Loucy (cell line): ENCODE results near the gene IFNL1.
A peak's percentile ranks its signal among the peaks of the same experiment; 100 is the strongest.

Experiments
- H2AFZ ChIP-seq: fragments of 200-600 bp; sonication (generic); 2 replicates; pipeline ENCODE4 v1.6.0; 2016; ENCODE audit warnings: antibody characterized with exemption, mild to moderate bottlenecking, low read length, moderate library complexity
- H3F3A ChIP-seq: fragments of 200-600 bp; 2 replicates; pipeline ENCODE4 v1.6.0; 2016; ENCODE audit warnings: antibody characterized with exemption, low read depth, mild to moderate bottlenecking
- H3K27me3 ChIP-seq: fragments of 200-600 bp; sonication (generic); 2 replicates; pipeline ENCODE4 v1.6.1; 2014; ENCODE audit warnings: low read length, mild to moderate bottlenecking; ENCODE audit not compliant: insufficient read depth, poor library complexity, severe bottlenecking
- H3K36me3 ChIP-seq: fragments of 200-600 bp; sonication (generic); 2 replicates; pipeline ENCODE4 v1.6.1; 2016; ENCODE audit warnings: low read length; ENCODE audit not compliant: insufficient read depth
- H3K4me1 ChIP-seq: fragments of 200-600 bp; sonication (generic); 2 replicates; pipeline ENCODE4 v1.5.1; 2014; ENCODE audit warnings: low read length, mild to moderate bottlenecking; ENCODE audit not compliant: insufficient read depth, poor library complexity, severe bottlenecking
- H3K4me2 ChIP-seq: fragments of 200-600 bp; sonication (generic); 2 replicates; pipeline ENCODE4 v1.6.0; 2014; ENCODE audit warnings: antibody characterized with exemption, low read length, low read depth, mild to moderate bottlenecking; ENCODE audit not compliant: poor library complexity, severe bottlenecking
- H3K4me3 ChIP-seq: fragments of 200-600 bp; sonication (generic); 2 replicates; pipeline ENCODE4 v1.5.1; 2014; ENCODE audit warnings: low read length, mild to moderate bottlenecking, mixed read lengths; ENCODE audit not compliant: poor library complexity, severe bottlenecking
- H3K79me2 ChIP-seq: fragments of 200-600 bp; sonication (generic); 2 replicates; pipeline ENCODE4 v1.6.1; 2014; ENCODE audit warnings: low read length; ENCODE audit not compliant: insufficient read depth
- H3K9ac ChIP-seq: fragments of 200-600 bp; sonication (generic); 2 replicates; pipeline ENCODE4 v1.6.0; 2014; ENCODE audit warnings: mild to moderate bottlenecking, low read depth, low read length, moderate library complexity; ENCODE audit not compliant: poor library complexity, severe bottlenecking
- H3K9me2 ChIP-seq: fragments of 200-600 bp; sonication (generic); replicated peaks from 2 replicates; pipeline ENCODE4 v1.6.1; 2016; ENCODE audit warnings: low read depth, low read length, mixed read lengths
- H3K9me3 ChIP-seq: fragments of 200-600 bp; sonication (generic); 2 replicates; pipeline ENCODE4 v1.6.1; 2014; ENCODE audit warnings: mild to moderate bottlenecking, antibody characterized with exemption, low read length, low read depth; ENCODE audit not compliant: insufficient read depth
- H4K20me1 ChIP-seq: fragments of 200-600 bp; sonication (generic); 2 replicates; pipeline ENCODE4 v1.6.0; 2014; ENCODE audit warnings: antibody characterized with exemption, low read length, mild to moderate bottlenecking; ENCODE audit not compliant: insufficient read depth, poor library complexity, severe bottlenecking
- EZH2phosphoT487 ChIP-seq: fragments of 200-600 bp; IDR thresholded peaks from 2 replicates; pipeline ENCODE4 v1.6.1; 2018; ENCODE audit warnings: antibody characterized with exemption, mild to moderate bottlenecking, moderate library complexity, borderline replicate concordance
- TF ChIP-seq, protein P1 (sequence below): fragments of 200-600 bp; sonication (generic); conservative IDR thresholded peaks from 2 replicates; pipeline ENCODE4 v1.5.1; 2014; ENCODE audit warnings: mild to moderate bottlenecking, antibody characterized with exemption, low read length

Gene IFNL1

DNA sequence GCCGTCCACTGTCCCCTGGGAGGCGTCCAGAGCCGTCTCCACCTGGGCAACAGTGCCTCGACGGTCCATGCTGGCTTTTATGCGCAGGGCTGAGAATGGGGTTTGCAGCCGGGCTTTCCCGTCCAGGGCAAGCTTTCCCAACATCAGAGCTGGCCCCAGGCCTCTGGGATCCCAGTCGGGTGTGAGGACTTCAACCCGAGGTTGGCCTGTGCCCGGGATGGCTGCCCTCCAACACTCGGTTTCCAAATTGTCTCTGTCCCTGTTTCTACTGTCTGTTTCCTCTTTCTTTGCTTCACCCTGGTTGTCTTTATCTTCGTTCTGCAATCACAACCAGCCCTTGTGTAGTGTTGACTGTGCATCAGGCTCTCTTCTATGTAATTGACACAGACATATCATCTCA lies 47.4 kb upstream of the IFNL1 start, which contains the start of gene IFNL4:
IFNL4 (minus strand) TSS at position 51 of the 400 bp plus-strand sequence.
- H3K4me1 ChIP-seq, result peaks cover 43% of the 10 kb centered on the region
- H2AFZ ChIP-seq, result no peak within 1 kb of the TSS
- no peaks in the 10 kb centered on the region for H3K27me3 ChIP-seq
- H3K4me3 ChIP-seq, result no peak within 1 kb of the TSS
- H3F3A ChIP-seq, result peaks cover 15% of the 10 kb centered on the region
- H3K9ac ChIP-seq, result no peak within 1 kb of the TSS
- H3K4me2 ChIP-seq, result no peak within 1 kb of the TSS
- no peaks in the 10 kb centered on the region for H3K79me2 ChIP-seq
- H3K9me2 ChIP-seq, result no peaks in the 10 kb centered on the region
- TF ChIP-seq, protein P1, sequence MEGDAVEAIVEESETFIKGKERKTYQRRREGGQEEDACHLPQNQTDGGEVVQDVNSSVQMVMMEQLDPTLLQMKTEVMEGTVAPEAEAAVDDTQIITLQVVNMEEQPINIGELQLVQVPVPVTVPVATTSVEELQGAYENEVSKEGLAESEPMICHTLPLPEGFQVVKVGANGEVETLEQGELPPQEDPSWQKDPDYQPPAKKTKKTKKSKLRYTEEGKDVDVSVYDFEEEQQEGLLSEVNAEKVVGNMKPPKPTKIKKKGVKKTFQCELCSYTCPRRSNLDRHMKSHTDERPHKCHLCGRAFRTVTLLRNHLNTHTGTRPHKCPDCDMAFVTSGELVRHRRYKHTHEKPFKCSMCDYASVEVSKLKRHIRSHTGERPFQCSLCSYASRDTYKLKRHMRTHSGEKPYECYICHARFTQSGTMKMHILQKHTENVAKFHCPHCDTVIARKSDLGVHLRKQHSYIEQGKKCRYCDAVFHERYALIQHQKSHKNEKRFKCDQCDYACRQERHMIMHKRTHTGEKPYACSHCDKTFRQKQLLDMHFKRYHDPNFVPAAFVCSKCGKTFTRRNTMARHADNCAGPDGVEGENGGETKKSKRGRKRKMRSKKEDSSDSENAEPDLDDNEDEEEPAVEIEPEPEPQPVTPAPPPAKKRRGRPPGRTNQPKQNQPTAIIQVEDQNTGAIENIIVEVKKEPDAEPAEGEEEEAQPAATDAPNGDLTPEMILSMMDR, result no peak
- no peak for TF ChIP-seq EZH2phosphoT487
- no peaks in the 10 kb centered on the region for H4K20me1 ChIP-seq
- H3K9me3 ChIP-seq, result no peaks in the 10 kb centered on the region
- H3K36me3 ChIP-seq, result no peaks in the 10 kb centered on the region

DNA sequence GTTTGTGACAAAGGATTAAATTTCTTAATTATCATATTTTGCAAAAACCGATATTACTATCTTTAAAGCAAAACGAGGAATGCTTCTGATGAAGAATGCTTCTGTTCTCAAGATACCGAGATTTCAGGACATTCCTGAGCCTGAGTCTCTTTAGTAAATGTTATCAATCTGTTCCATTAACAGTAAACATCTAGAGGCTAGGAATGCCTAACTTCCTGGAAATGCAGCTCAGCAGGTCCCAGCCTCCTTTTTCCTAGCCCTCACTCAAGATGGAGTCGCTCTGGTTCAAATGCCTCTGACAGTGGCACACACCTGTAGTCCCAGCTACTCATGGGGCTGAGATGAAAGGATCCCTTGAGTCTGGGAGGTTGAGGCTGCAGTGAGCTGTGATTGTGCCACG lies 45.1 kb upstream of the IFNL1 start:
- TF ChIP-seq, protein P1, result no peak
- TF ChIP-seq EZH2phosphoT487, result no peak

DNA sequence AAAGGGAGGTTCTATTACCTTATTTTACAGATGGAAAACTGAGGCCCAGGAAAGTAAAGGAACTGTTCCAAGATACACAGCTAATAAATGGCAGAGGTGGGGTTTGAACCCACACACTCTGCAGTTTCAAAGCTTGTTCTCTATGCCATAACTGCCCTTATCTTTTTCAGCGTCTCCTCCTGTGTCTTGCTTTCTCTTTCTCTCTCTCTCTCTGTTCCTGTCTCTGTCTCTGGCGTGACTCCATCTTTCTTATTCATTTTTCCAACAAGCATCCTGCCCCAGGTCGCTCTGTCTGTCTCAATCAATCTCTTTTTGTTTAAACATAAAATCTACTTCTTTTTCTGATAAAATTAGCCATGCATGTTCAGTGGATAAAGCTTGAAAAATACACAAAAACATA lies 44.4 kb upstream of the IFNL1 start:
- Histone ChIP-seq H4K20me1 (no peaks in the 10 kb centered on the region), H3K4me2 (peak overlapping the region; percentile 75), H3K79me2 (no peaks in the 10 kb centered on the region), H3F3A (peaks cover 16% of the 10 kb centered on the region), H3K36me3 (no peaks in the 10 kb centered on the region), H3K9ac (peak overlapping the region; percentile 65), H3K9me2 (no peaks in the 10 kb centered on the region), H2AFZ (no peak overlapping the region), H3K4me1 (peaks cover 54% of the 10 kb centered on the region), H3K9me3 (peaks cover 1% of the 10 kb centered on the region; the same call in 1 of the 2 replicates), H3K27me3 (no peaks in the 10 kb centered on the region), H3K4me3 (peak overlapping the region; percentile 55)
- TF ChIP-seq, protein P1, result no peak
- TF ChIP-seq EZH2phosphoT487, result no peak

More for the DNA sequence above, 45.1 kb upstream of the IFNL1 start:
- Histone ChIP-seq H3K4me3 (no peak overlapping the region), H3K27me3 (no peaks in the 10 kb centered on the region), H3K36me3 (no peaks in the 10 kb centered on the region), H4K20me1 (no peaks in the 10 kb centered on the region), H3K9me3 (no peaks in the 10 kb centered on the region), H3K9me2 (no peaks in the 10 kb centered on the region), H3K79me2 (no peaks in the 10 kb centered on the region), H3K9ac (no peak overlapping the region), H3F3A (peaks cover 16% of the 10 kb centered on the region), H3K4me1 (peaks cover 54% of the 10 kb centered on the region), H3K4me2 (no peak overlapping the region), H2AFZ (no peak overlapping the region)
